Esophagus squamous epithelium (tissue), 4 donors: ENCODE data around the gene CAV2.

Source experiments
- CTCF ChIP-seq, 6 experiments: fragments of 450-650 bp in 4 of 6; fragments of 200-600 bp in 2 of 6; sonication (generic) in 2 of 6; IDR thresholded peaks; one replicate each; pipeline ENCODE4 v1.5.1; 2016 to 2019; ENCODE audit warnings: antibody characterized with exemption in 6 of 6, mild to moderate bottlenecking in 4 of 6, moderate library complexity in 4 of 6
- POLR2A ChIP-seq, 4 donors: fragments of 450-650 bp; IDR thresholded peaks; one replicate each; pipeline ENCODE4 v1.6.1; 2017; ENCODE audit warnings: antibody characterized with exemption in 4 of 4, mild to moderate bottlenecking in 4 of 4, moderate library complexity in 3 of 4

- TF ChIP-seq CTCF (IDR thresholded peaks at IDR 0.05) (no peak), POLR2A (IDR thresholded peaks at IDR 0.05) (no peak)
Measured at GRCh38 chr7:116490351-116490750, 9.2 kb upstream of the CAV2 start.
